NCI-H460 (cell line): ENCODE measurements around the gene RGCC. TPM values are rescaled to one million over a fixed set of nuclear protein-coding genes. Genes with fewer than 3 reads are reported as not detected.

ENCODE experiments used
- DNase-seq: peaks from one replicate; pipeline ENCODE4 v3.0.0-alpha.2; 2016; ENCODE audit warnings: low read depth; ENCODE audit errors: extremely low read depth
- total RNA-seq: library from RNA; depleted of rRNA; stranded (reverse); fragments of >200 nt; shearing (Covaris generic); gene quantifications from 2 replicates; pipeline ENCODE4 v1.2.3, GENCODE V29; 2014; rRNA removed

Gene RGCC
- total RNA-seq, 1 experiment from 2014 or later = 0.99 TPM

DNA sequence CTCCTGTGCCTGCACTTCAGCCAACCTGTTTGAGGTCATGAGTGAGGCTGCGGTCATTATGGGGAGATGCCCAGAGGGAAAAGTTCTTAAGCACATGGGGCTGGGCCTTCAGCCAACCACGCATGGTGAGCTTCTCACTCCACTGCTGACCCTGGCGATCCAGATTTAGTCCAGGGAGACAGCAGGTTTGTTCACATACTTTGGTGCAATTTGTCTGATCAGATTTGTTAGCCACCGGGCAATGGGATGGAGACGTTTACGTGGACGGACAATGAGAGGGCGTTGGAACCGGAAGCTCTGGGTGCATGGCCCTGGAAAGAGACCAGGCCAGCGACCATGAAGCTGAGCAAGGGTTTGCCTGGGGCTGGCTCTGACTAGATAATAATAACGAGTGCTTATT lies 56.2 kb downstream of the RGCC start:
- DNase-seq = no peak

DNA sequence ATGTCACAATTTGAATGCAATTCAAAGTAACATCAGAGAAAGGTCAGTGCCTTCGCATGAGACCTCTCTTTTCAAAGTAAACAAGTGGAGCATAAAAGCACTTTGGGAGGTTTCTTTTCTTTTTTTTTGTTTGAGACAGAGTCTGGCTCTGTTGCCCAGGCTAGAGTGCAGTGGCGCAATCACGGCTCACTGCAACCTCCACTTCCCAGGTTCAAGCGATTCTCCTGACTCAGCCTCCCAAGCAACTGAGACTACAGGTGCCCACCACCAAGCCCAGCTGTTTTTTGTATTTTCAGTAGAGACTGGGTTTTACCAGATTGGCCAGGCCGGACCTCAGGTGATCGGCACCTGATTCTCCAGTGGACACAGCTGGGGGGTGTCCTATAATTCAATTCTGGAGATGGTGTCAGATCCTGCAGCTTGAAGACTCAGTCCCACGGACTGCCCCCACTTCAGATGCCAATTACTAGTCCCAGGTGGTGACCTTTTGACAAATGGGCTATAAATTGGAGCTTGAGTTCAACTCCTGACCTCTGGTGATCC lies 57.6 kb downstream of the RGCC start:
- DNase-seq = no peak

DNA sequence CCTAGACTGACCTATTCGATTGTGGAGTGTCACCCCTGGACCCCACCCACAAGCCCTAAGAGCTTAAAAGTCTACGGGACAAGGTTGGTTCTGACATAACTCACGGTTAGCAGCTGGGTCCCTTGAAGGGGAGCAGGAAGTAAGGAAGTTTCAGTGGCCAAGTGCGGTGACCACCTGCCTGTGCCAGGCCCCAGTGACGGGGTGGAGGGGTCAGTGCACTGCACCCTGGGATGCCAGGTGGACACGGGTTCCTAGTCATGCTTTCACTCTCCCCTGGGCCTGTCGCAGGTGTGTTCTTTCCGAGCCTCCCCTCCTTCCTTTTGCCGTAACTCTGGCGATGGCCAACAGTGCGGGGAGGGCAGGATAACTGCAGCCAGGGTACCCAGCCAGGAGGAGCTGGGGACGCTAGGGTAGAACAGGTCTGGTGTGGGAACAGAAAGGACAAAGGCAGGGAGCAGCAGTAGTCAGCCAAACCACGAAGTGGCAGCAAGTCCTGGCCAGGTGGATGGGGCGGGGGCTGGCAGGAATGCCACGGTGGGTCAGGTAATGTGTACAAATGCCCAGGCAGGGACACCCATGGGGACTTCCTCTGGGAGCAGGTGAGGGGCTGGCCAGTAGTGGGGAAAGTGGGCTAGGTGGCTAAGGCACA lies 58.3 kb downstream of the RGCC start:
- no peak for DNase-seq

DNA sequence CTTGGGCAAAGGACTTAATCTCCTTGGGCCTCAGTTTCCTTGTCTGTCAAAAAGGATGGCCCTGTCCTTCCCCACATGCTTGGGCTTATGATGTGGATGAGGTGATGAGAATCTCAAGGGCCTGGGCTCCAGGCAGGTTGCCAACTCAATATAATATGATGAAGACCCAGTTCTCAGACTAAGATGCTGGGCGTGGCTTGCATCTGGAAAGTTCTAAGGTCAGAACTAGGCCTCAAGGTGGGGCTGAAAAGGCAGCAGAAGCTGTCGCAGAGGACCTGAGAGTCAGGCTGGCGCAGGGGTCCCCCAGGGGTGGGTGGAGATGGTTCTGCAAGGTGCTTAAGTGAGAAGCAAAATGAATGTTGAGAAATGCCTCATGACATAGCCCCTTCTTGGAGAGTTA lies 58.8 kb downstream of the RGCC start:
- no peak for DNase-seq

DNA sequence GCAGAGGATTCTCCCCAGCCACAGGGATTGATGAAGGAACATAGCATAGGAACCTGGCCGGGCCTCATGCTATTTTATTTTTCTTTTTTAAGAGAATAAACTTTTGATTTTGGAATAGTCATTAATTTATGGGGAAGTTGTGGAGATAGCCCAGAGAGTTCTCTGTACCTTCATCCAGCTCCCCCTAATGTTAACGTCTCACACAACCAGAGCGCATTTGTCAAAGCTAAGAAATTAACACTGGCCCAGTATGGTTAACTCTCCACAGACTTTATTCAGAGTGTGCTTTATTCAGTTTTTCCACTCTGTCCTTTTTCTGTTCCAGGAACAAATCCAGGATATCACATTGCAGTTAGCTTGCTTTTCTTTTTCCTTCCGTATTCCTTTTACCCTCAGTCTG lies 59.4 kb downstream of the RGCC start:
- DNase-seq = no peak

DNA sequence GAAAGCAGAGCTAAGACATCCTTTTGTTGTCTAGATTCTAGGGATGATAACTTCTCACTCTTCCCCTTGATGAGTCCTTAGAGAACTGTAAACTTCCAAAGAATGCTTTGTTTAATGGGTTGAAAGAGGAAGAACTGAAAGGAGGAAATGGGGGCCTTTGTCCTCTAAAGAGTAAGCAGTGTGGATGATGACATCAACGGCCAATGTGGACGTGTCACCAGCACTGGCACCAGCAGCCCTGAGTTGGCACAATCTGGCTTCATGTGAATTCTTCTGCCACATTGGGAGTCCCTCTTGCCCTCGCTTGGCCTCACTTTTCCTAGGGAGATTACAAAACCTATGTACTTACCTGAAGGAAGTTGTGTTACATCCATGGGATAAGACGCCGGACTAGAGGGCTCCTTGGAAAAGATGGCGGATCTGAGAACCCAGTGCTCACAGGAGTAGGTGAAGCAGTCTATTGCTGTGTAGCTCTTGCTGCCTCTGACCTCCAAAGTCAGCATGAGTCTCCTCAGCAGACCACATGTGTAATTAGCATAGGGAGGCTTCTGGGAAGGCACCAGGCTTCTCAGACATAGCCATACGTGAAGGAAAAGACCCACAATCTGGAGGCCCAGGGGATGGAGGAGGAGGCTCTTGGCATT lies 62.8 kb downstream of the RGCC start:
- DNase-seq = no peak

Other genes starting within 250 kb of the RGCC start
- gene MTRF1, start 194.0 kb upstream of the RGCC start, total RNA-seq = 11.5 and 18.2 TPM in 2 replicates
- gene NAA16, start 146.3 kb upstream of the RGCC start, total RNA-seq = 7.2 and 7.5 TPM in 2 replicates